SK-N-DZ (cell line): ENCODE measurements around the gene PTCH2. TPM values are rescaled to one million over a fixed set of nuclear protein-coding genes. Genes with fewer than 3 reads are reported as not detected.

Experiments used
- DNase-seq: peaks from one replicate; pipeline ENCODE4 v3.0.0-alpha.2; 2015; ENCODE audit warnings: low spot score
- polyA plus RNA-seq, 2 experiments: library from polyadenylated mRNA; depleted of rRNA; stranded (reverse); fragments of >200 nt; gene quantifications; 2 replicates each; pipeline ENCODE4 v1.2.3, GENCODE V29; 2014

Gene PTCH2
- polyA plus RNA-seq (2014; cell fraction: cytosol; rRNA removed) = 0.06 and 0.08 TPM in 2 replicates
- 0.37 and 0.38 TPM in 2 replicates for polyA plus RNA-seq (2014; cell fraction: nucleus; rRNA removed)

- peak; percentile 88 for DNase-seq
Observed at GRCh38 chr1:44842862-44843655, at the start of gene PTCH2. Gene PTCH2 (minus strand): TSS chr1:44843253. CDS start chr1:44842932, 321 bp downstream.

- no peak for DNase-seq
Observed at GRCh38 chr1:44890007-44890406, 47.0 kb upstream of the PTCH2 start.

- no peak for DNase-seq
Observed at GRCh38 chr1:44885406-44885805, 42.4 kb upstream of the PTCH2 start.

- DNase-seq = no peak
Observed at GRCh38 chr1:44884746-44885145, 41.7 kb upstream of the PTCH2 start.

GRCh38 chr1:44881011-44881632 is 38.1 kb upstream of the PTCH2 start:
- no peak for DNase-seq

DNA sequence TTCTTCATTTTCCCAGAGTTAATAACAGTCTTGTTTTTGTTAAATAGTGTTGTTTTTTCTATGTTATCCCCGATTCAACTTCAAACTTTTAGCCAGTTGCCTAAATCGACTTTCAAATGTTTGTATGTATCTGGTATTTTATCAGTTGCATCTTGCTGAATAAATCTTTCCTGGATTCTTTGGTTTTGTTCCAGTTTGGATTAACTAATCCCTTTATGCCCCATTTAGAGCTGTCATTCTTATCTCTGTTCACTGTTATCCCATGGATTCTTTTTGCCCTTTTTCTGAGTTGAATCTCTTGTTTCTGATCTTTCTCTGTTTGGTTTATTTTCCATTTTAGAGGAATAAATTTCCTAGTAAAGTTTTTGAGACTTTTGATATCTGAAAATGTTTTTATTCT is 31.1 kb upstream of the PTCH2 start:
- no peak for DNase-seq

DNA sequence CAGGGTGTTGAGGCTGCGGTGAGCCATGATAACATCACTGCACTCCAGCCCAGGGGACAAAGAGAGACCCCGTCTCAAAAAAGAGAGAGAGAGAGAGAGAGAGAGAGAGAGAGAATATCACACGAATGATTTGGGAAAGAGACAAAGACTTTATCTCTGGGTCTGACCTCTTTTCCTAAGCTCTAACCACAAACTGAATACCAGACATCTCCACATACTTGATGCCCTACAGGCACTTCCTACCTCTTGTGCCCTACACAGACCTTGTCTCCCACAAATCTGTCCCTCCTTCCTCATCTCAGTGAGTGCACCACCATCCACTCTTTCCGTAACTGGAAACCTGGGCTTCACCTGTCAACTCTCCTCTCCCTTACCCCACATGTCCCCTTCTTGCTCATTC is 27.0 kb upstream of the PTCH2 start:
- DNase-seq = no peak

DNA sequence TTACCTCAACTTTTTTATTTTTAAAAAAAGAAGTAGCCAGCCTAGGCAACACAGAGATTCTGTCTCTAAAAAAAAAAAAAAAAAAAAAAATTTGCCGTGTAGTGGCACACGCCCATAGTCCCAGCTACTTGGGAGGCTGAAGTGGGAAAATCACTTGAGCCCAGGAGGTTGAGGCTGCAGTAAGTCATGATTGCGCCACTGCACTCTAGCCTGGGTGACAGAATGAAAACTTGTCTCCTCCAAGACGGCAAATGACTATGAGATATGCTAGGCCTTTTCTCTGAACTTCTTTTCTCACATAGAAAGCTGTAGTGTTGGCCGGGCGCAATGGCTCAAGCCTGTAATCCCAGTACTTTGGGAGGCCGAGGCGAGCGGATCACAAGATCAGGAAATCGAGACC is 24.7 kb upstream of the PTCH2 start:
- no peak for DNase-seq

GRCh38 chr1:44862829-44863401 is 19.9 kb upstream of the PTCH2 start:
- no peak for DNase-seq

GRCh38 chr1:44860891-44861425 is 17.9 kb upstream of the PTCH2 start:
- DNase-seq = no peak

- DNase-seq = no peak
Observed at GRCh38 chr1:44860331-44860730, 17.3 kb upstream of the PTCH2 start.

DNA sequence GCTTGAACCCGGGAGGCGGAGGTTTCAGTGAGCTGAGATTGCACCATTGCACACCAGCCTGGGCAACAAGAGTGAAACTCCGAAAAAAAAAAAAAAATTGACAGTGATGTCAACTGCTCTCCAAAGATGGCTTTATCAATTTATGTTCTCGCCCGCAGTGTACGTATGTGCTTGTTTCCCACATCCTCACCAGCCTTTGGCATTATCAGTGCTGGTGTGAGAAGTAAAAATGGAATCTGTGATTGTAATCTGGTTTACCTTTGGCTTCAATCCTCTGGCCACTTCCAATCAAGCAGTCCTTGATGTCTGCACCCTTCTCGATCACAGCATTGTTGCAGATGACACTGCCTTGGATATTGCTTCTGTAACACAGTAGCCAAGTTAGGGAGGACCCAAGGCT is 14.4 kb upstream of the PTCH2 start:
- no peak for DNase-seq

GRCh38 chr1:44855742-44856141 is 12.7 kb upstream of the PTCH2 start:
- no peak for DNase-seq

GRCh38 chr1:44854970-44855369 is 11.9 kb upstream of the PTCH2 start:
- DNase-seq = no peak

DNA sequence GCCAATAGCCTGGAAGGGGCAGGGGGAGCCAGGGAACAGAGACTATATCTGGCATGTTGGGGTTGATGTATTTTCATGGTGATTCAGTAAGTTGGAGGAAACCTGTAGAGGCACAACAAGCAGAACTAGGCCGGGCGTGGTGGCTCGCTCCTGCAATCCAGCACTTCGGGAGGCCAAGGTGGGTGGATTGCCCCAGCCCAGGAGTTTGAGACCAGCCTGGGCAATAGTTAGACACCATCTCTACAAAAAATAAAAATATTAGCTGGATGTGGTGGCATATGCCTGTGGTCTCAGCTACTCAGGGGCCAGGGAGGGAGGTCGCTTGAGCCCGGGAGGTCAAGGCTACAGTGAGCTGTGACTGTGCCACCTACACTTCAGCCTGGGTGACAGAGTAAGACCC is 10.1 kb upstream of the PTCH2 start:
- no peak for DNase-seq

DNA sequence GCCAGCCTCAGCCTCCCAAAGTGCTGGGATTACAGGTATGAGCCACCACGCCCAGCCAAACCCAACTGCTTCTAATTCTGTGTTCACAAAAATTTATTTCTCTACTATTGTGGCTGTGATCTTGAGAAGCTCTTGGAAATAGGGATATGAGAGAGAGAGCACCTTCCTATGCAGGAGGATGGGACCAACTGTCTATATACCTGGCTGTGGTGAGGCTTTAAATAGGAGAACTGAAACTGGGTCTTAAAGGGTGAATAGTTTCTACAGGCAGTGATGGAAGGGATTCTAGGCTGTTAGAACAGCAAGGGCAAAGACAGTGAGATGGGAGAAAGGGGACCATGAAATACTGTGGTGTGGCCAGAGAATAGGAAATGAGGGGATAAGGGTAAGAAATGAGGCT is 8.3 kb upstream of the PTCH2 start:
- no peak for DNase-seq

DNA sequence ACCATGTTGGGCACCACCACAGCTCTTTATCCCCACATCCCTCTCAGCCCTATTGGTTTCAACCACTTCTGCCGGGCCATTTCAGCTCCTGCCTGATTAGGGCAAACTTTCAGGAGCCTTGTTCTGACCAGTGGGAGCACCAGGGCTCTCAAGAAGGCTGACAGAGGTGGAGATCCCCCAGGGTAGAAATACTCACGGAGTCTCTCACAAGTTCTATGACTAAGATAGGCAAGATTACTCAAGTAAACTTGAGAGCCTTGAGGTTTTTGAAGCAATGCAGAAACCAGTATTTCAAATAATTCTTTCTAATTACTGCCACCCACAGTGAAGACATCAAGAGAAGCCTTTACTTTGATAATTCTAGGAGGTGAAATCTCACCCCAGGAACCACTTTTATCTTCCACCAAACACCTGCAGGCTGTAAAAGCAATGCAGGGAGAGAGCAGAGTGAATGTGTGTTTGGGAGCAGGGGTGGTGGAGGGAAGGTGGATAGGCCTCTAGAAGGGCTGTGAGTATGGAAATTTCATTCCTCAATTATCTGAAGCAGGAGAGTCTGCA is 6.6 kb upstream of the PTCH2 start:
- no peak for DNase-seq

- DNase-seq = no peak
Observed at GRCh38 chr1:44848456-44849181, 5.6 kb upstream of the PTCH2 start.

DNA sequence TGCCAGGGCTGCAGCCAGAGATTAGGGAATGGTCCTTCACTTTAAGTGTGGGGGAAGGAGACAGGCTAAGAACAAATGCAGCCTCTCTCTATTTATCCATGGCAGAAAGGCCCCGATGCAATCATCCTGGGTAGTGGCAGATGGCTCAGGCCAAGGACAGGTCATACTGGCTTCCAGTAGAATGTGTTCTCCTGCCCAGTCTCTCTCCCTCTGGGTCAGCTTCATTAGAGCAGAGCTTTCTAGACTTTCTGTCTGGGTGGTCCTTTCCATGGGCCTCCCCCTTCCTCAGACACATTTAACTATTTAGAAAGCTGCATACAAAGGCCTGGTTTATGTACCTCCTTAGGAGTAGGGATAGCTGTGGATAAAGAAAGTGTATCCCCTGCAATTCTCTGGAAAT is 4.8 kb upstream of the PTCH2 start:
- no peak for DNase-seq

GRCh38 chr1:44846985-44847384 is 3.9 kb upstream of the PTCH2 start:
- no peak for DNase-seq

- DNase-seq = no peak
Observed at GRCh38 chr1:44842486-44842861, 579 bp downstream of the PTCH2 start.

DNA sequence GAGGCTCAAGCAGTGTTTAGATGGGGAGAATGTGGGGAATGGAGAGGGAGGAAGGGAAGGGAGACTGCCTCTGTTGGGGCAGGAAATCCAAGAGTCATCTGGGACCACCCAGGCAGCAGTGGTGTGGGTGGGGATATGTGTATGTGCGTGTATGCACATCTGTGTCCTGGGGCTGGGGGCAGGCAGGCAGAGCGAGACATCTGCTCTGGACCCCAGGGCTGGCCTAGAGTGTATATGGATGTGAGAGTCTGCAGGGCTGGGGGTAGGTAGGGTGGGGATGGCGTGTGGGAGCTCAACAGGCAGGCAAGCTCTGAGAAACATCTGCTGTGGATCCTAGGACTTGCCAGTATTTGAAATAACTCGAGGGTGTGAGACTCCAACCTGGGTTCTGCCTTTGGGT is 3.5 kb downstream of the PTCH2 start:
- DNase-seq = no peak
